Measurements from ENCODE around the gene TGFBR3. TPM values are rescaled to one million over a fixed set of nuclear protein-coding genes. Genes with fewer than 3 reads are reported as not detected.

The TGFBR3 gene
- total and polyA plus RNA-seq, 2 of the 8 experiments (the other 6 are each of a cell fraction or from before 2014, with no cell fraction given), result 2.0 to 6.1 TPM

DNA sequence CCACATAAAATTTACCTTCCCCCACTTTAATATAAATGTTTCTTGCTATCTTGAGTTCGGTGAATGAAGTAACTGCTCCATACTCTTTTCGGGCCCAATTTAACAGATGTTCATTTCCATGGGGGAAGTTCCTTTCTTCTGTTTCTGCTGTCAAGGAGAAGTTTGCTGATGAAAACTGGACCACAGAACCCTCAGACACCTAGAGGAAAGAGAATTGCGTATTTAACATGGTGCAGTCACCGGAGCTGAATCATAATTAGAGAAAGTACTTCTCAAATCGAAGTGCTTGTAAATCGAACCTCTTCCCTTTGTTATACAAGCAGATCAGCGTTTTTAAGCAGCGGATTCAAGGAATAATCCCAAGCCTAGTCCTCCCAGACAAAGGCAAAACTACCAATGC is 151.2 kb downstream of the TGFBR3 start:
- no peak overlapping the region for H3K27ac ChIP-seq (ENCODE audit: low read depth, low read length)
- H3K79me2 ChIP-seq (ENCODE audit: control insufficient read depth in 1 of 2, insufficient read depth in 2 of 2, low read length in 2 of 2), result no peaks in the 10 kb centered on the region
- no peak overlapping the region for H2BK15ac ChIP-seq (ENCODE audit: low read length)
- H3K14ac ChIP-seq (ENCODE audit: insufficient read length), result no peak overlapping the region
- no peak overlapping the region for H4K91ac ChIP-seq (replicated peaks; ENCODE audit: insufficient read length, low read length)
- no peak overlapping the region for H2BK12ac ChIP-seq (ENCODE audit: low read depth, low read length)
- H3K23ac ChIP-seq (ENCODE audit: insufficient read length), result no peak overlapping the region
- H4K20me1 ChIP-seq (replicated peaks in 1 of 2; ENCODE audit: control insufficient read depth in 1 of 2, insufficient read depth in 2 of 2, low read length in 2 of 2), result no peaks in the 10 kb centered on the region
- no peak overlapping the region for H2BK120ac ChIP-seq (replicated peaks; ENCODE audit: low read depth, low read length)
- H2AK5ac ChIP-seq (ENCODE audit: low read depth, low read length), result no peak overlapping the region
- no peak overlapping the region for H3K56ac ChIP-seq (replicated peaks; ENCODE audit: insufficient read length, low read depth, low read length)
- no peak overlapping the region for H2BK5ac ChIP-seq (ENCODE audit: low read depth, low read length)
- no peak overlapping the region for H3K18ac ChIP-seq (ENCODE audit: extremely low read depth, low read length)
- no peak overlapping the region for H3K4me2 ChIP-seq (ENCODE audit: insufficient read depth in 1 of 2, low read depth in 2 of 2, low read length in 2 of 2)
- H4K5ac ChIP-seq (ENCODE audit: insufficient read length, low read depth, low read length), result no peak overlapping the region
- H3K27me3 ChIP-seq (replicated peaks in 1 of 4; ENCODE audit: control insufficient read depth in 3 of 4, extremely low read depth in 1 of 4, insufficient read depth in 3 of 4, low read length in 3 of 4), result no peaks in the 10 kb centered on the region
- FAIRE-seq, result no peak
- ChIA-PET POLR2A (ENCODE audit: partially characterized antibody) (no interaction called here), CTCF (ENCODE audit: partially characterized antibody) (no interaction called here)
- 97% methylated on average over 8 of the region's 8 CpGs; no CpG with 5 or more reads in 1 of the 2 experiments for WGBS, 2 experiments (ENCODE audit: extremely low coverage in 1 of 2, insufficient coverage in 1 of 2, insufficient read length in 1 of 2, insufficient replicate concordance in 2 of 2, low coverage in 1 of 2, low lambda C conversion rate in 2 of 2, missing lambda C conversion rate in 1 of 2)
- H3K4me1 ChIP-seq (replicated peaks in 1 of 4; ENCODE audit: control insufficient read depth in 3 of 4, insufficient read depth in 4 of 4, low read length in 3 of 4), result peaks cover 0 to 5% (median 2%) of the 10 kb centered on the region in 4 experiments; a peak in 2 of 7 replicates
- no peaks in the 10 kb centered on the region for H3K23me2 ChIP-seq (ENCODE audit: low read depth, low read length)
- no peak overlapping the region for H3K9ac ChIP-seq (replicated peaks in 1 of 4; ENCODE audit: extremely low read depth in 1 of 4, low read depth in 3 of 4, low read length in 3 of 4)
- H3K36me3 ChIP-seq (ENCODE audit: control insufficient read depth in 2 of 4, insufficient read depth in 4 of 4, low read length in 3 of 4), result no peaks in the 10 kb centered on the region
- no peak for DNase-seq (ENCODE audit: low read depth in 1 of 2, low spot score in 2 of 2)
- H3K4me3 ChIP-seq (ENCODE audit: extremely low read depth in 1 of 4, insufficient read depth in 2 of 4, low read depth in 3 of 4, low read length in 4 of 4), result no peak overlapping the region
- H4K8ac ChIP-seq (ENCODE audit: extremely low read depth, insufficient read depth, low read length), result no peak overlapping the region
- H3K4ac ChIP-seq (replicated peaks; ENCODE audit: insufficient read length, low read depth, low read length), result no peak overlapping the region
- H2BK20ac ChIP-seq (ENCODE audit: low read length), result no peak overlapping the region
- no peaks in the 10 kb centered on the region for H3K79me1 ChIP-seq (ENCODE audit: low read depth, low read length)
- H3K9me3 ChIP-seq (ENCODE audit: insufficient read depth in 2 of 2, low read depth in 1 of 2, low read length in 1 of 2), result no peaks in the 10 kb centered on the region
- H2AFZ ChIP-seq (ENCODE audit: low read length), result no peak overlapping the region
- TF ChIP-seq TAF1 (IDR thresholded peaks at IDR 0.05; ENCODE audit: low read depth, low read length) (no peak), KDM5A (IDR thresholded peaks at IDR 0.05; ENCODE audit: low read length) (no peak), POLR2A (IDR thresholded peaks at IDR 0.05; ENCODE audit: control extremely low read depth in 1 of 2, low read depth in 2 of 2, low read length in 2 of 2) (no peak), PHF8 (conservative IDR thresholded peaks at IDR 0.05; ENCODE audit: low read depth, low read length) (no peak), RFX5 (IDR thresholded peaks at IDR 0.05; ENCODE audit: borderline replicate concordance, low read depth, low read length) (no peak), RNF2 (IDR thresholded peaks at IDR 0.05; ENCODE audit: borderline replicate concordance, low read depth, low read length, missing control alignments, poor library complexity, severe bottlenecking) (no peak), EP300 (IDR thresholded peaks at IDR 0.05; ENCODE audit: borderline replicate concordance in 1 of 2, low read depth in 2 of 2, low read length in 2 of 2) (no peak), TBP (IDR thresholded peaks at IDR 0.05; ENCODE audit: low read depth, low read length) (no peak), HDAC2 (IDR thresholded peaks at IDR 0.05; ENCODE audit: borderline replicate concordance in 1 of 2, low read depth in 2 of 2, low read length in 2 of 2) (no peak)
- TF ChIP-seq, protein P1, sequence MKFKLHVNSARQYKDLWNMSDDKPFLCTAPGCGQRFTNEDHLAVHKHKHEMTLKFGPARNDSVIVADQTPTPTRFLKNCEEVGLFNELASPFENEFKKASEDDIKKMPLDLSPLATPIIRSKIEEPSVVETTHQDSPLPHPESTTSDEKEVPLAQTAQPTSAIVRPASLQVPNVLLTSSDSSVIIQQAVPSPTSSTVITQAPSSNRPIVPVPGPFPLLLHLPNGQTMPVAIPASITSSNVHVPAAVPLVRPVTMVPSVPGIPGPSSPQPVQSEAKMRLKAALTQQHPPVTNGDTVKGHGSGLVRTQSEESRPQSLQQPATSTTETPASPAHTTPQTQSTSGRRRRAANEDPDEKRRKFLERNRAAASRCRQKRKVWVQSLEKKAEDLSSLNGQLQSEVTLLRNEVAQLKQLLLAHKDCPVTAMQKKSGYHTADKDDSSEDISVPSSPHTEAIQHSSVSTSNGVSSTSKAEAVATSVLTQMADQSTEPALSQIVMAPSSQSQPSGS (IDR thresholded peaks at IDR 0.05; ENCODE audit: low read length), result no peak
- TF ChIP-seq, protein P2, sequence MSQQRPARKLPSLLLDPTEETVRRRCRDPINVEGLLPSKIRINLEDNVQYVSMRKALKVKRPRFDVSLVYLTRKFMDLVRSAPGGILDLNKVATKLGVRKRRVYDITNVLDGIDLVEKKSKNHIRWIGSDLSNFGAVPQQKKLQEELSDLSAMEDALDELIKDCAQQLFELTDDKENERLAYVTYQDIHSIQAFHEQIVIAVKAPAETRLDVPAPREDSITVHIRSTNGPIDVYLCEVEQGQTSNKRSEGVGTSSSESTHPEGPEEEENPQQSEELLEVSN (IDR thresholded peaks at IDR 0.05), result no peak

Data from H1 (cell line).